ENCODE data around the gene CLCN6.
"Not testable (repeated sequence)": the region's sequence is repeated elsewhere in the genome, so short reads cannot be mapped to it uniquely, and the experiment has no call there.

Gene CLCN6

DNA sequence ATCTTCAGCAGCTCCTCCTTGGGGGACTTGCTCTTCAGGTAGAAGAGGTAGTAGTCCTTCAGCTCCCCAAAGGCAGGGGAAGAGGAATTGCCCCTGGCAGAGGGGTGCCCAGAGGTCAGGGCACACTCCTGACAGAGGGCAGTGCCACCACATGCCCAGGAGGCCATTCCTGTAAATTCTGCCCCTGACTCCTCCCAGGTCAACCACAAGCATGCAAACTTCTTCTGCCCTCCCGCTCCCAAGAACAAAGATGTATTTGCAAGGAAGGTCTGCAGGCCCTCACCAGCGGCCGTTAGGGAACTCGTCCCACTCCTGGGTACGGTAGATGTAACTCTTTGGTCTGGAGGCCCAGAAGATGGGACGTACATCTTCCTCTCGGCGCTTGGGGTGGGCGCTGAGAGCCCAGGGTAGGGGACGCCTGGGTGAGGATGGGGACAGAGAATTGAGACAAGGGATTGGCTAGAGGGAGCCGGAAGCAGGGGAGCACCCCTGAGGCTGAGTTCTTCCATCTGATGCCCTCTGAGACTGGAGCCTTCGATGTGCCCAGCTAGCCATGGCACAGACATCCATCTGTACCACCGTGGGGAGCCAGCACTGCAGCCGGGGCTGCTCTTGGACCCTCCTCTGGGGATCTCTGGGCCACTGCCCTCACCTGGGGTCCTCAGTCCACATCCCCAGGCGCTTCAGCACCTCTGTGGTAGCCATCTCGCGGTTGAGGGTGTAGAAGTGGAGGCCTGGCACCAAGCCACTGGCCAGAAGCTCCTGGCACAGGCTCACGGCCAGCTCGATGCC is 11.3 kb upstream of the CLCN6 start:
- no peak for DNase-seq (ENCODE audit: low read depth in 2 of 3, low spot score in 2 of 3)

DNA sequence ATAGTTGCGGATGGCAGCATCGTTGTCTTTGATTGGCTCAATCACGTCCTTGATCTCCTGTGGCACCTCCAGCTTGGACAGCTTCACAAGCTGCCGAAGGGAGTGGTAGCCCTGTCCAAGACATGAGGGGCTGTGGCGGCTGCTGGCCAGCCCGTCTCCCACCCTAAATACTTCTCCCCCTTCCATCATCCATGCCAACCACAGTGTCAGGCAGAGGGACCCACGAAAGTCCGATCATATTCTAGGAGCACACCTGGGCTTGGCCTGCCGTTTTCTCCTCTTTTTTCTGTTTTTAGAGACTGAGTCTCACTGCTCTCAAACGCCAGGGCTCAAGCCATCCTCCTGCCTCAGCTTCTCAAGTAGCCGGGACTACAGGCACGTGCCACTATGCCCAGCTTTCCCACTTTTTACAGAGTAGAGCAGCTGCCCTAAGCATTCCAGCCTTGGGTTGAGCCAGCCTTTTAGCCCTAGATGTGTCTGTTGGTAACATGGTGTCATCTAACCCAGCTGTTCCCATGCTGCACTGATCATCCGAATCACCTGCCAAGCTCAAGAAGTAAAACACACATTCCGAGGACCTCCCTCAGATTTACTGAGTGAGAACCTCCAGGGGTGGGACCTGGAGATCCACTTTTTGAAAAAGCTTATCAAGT is 10.6 kb upstream of the CLCN6 start:
- DNase-seq (ENCODE audit: low read depth in 2 of 3, low spot score in 2 of 3), result no peak

DNA sequence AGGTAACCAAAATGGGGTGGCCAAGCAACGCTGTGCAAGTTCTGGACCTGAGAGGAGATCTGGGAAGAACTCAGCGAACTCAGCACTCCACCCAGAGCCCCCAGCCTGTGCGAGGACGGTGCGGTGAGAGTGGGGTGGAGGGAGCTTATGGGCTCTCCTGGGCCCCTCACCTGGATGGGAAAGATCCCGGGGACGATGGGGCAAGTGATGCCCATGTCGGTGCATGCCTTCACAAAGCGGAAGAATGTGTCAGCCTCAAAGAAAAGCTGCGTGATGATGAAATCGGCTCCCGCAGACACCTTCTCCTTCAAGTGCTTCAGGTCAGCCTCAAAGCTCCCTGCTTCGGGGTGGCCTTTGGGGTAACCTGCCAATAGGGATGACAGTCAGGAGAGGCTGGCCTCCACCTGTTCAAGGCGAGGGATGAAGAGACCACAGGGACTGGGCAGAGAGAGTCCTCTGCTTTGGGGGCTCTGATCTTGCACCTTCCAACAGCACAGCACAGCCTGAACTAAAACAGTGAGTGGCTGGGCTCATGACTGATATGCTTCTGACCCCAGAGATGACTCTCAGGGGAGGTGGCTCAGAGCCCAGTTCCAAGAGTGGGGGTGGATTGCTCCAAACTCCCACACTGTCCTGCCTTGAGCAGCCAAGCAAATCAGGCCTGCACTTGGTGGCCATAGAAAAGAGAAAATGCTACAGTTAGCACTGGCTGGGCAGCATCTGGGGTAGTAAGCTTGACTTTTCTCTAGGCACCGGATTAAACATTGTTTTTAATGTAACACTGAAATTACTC is 9.8 kb upstream of the CLCN6 start:
- no peak for DNase-seq (ENCODE audit: low read depth in 2 of 3, low spot score in 2 of 3)

DNA sequence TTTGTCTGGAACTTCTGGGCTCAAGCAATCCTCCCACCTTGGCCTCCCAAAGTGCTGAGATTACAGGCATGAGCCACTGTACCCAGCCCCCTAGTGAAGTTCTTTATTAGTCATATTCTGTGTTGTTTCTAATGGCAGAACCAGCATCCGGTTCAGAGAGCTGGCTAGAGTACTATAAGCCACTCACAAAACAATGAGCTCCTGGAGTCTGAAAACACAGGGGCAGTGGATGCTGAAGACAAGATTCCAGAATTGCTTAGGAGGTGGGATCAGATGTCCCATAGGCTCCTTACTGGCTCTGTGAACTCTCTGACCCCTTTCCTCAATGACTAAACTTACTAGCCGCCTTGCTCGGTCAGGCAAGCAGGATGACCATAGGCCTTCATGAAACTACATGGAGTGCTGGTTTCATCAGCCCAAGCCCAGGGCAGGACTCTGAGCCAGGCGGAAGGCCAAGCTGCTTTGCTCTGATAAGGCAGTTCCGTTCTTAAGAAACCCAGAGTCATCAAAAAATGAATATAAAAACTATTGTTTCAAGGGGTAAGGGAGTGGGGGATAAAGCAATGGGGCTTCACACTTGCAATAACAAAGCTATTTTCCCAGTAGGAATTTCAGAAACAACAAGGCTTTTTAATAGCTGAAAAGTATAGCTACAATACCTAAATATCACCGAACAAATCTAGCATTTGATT is 8.3 kb upstream of the CLCN6 start:
- no peak for DNase-seq (ENCODE audit: low read depth in 2 of 3, low spot score in 2 of 3)

DNA sequence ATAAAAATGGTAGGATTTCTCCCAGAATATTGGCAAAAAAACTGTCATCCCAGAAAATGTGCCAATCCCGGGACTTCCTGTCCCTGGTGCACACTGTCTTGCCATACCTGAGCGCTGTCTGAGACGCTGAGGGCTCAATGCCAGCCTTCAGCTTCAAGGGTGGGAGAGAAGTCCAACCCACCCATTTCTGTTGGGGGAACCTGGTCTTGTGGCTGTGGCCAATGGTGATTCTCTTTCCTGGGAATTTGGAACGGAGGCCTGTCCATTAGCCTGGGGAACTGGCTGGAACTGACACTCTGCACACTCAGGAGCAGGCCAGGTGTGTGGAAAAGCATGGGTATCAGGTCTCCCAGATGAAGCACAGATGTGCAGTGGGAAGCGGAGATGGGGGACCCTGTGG is 6.9 kb upstream of the CLCN6 start:
- DNase-seq (ENCODE audit: low read depth in 2 of 3, low spot score in 2 of 3), result no peak

DNA sequence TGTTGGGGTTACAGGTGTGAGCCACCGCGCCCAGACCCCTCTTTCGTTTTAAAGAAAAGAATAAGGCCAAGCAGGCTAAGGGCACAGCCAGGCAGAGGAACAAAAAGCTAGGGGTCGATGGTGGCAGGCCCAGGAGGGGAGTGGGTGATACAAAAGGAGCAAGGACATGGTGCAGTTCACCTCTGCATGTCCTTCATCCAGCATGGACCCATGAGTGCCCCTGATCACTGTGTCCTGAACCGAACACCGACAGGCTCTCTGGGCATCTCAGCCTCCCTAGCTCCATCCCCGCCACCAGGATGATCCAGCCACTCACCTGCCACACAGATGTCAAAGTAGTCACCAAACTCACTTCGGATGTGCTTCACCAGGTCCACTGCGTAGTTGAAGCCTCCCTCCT is 6.1 kb upstream of the CLCN6 start:
- DNase-seq (ENCODE audit: low read depth in 2 of 3, low spot score in 2 of 3), result no peak

DNA sequence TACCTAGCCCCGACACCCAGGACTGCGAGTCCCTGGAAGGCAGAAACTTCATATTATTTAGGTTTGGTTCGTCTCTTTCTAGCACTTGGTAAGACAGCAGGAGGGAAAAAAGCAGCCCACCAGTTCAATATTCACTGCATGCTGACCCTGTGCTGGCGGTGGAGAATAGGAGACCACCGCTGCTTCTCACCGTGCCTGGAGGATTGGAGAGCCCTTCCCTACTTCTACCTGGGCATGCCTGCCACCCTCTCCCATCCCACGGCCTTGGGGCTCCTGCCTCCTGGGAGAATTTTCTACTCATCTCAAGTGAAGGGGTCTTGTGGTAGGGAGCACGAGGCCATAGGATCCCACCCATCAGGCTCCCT is 5.6 kb upstream of the CLCN6 start:
- DNase-seq (ENCODE audit: low read depth in 2 of 3, low spot score in 2 of 3), result no peak

DNA sequence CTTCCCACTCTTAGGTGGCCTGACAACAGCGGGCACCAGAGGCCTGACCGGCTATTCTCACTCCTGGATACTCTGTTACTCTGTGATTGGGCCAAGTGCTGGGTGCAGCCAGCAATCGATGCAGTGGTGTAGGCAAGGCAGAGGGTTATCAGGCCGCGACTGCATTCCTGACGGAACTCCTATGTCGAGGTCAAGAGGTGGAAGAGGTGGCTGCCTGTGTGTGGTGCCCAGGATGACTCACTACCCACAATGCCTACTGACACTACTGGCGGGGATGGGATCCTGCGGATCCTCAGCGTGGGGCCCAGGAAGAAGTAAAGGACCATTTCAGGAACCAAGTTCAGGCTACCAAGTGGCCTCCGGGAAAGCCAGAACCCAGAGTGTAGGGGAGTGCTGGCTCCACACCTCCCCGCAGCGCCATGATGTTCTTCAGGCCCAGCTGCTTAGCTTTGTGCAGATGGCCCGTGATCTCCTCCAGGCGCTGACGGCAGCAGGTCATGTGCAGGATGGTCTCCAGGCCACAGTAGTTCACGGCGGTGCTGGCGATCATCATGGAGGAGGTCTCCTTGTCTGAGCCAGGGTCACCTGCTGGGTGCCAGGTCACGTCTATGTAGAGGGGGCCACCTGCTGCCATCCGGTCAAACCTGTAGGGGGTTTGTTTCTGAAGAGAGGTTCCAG is 5.1 kb upstream of the CLCN6 start:
- DNase-seq (ENCODE audit: low read depth in 2 of 3, low spot score in 2 of 3), result no peak

DNA sequence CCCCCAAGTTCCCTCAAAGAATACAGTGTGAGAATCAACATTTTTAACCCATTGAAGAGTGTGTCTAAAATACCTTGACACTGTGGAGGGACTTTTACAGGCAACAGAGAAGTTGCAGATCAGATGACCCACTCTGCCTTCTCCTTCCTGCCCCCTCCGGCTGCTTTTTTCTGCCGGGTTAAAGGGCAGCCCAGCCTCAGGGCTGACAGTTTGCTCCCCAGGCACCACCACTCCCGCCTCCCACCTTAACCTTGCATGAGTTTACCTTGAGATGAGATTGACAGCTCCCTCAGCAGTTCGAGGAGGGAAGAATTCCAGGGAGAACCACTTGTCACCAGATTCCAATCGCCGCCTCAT is 3.4 kb upstream of the CLCN6 start:
- DNase-seq (ENCODE audit: low read depth in 2 of 3, low spot score in 2 of 3), result no peak

DNA sequence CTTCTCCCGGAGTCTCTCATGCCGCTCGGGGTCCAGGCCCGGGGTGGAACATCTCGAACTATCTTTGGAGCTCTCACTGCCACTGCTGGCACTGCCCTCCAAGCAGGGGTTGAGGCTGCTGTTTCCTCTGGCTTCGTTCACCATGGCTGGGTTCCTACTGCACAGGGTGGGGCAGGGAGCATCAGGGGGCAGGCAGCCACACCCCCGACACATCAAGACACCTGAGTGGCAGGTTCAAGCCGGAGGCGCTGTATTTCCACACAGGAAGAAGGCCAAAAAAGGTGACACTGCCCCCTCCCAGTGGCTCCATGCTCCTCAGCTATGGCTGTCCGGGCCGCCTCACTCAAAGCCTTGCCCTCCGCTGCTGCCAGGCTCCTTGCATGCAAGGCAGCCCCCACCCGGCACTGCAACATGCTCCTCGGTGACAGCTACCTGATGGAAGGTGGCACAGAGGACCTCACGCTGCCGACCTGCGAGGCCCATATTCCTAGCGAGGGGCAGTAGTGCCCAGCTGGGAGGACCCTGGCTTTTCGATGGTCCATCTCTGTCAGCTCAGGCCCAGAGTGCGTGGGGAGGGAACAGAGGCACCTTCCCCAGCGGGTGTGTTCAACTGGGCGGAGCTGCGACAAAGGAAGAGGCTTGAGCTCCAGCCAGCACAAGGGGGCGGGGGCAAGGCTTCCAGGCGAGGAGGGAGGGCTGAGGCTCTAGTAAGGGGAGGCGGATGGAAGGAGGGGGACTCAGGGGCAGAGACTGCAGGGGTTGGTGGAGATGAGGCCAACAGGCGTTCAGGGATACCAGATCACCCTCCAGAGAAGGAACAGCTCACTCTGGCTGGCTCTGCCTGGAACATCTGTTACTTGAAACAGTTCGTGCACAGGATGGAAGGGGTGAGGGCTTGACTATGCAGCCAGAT is 2.8 kb upstream of the CLCN6 start:
- DNase-seq (ENCODE audit: low read depth in 2 of 3, low spot score in 2 of 3), result peak; percentile 33 to 51 (median 39)

DNA sequence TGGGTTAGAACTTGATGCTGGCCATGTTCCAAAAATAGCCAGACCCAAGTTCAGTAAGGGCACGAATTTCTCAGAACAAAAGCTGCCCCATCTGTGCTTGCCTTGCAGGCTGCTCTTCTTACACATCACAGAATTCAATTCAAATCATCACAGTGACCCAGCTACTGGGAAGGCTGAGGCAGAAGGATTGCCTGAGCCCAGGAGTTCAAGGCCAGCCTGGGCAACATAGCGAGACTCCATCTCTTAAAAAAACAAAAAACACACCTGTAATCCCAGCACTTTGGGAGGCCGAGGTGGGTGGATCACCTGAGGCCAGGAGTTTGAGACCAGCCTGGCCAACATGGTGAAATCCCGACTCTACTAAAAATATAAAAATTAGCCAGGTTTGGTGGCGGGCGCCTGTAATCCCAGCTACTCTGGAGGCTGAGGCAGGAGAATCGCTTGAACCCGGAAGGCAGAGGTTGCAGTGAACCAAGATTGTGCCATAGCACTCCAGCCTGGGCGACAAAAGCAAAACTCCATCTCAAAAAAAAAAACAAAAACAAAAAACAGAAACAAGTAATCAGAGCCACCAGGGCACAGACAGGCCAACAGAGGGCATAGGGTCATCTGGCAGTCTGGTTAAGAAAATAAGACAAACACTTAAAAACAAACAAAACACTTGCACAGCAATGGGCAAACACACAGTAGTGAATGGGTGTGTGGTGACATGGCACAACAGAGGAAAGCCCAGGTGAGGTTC is 1.9 kb upstream of the CLCN6 start:
- DNase-seq (ENCODE audit: low read depth in 2 of 3, low spot score in 2 of 3), result not testable (repeated sequence)

DNA sequence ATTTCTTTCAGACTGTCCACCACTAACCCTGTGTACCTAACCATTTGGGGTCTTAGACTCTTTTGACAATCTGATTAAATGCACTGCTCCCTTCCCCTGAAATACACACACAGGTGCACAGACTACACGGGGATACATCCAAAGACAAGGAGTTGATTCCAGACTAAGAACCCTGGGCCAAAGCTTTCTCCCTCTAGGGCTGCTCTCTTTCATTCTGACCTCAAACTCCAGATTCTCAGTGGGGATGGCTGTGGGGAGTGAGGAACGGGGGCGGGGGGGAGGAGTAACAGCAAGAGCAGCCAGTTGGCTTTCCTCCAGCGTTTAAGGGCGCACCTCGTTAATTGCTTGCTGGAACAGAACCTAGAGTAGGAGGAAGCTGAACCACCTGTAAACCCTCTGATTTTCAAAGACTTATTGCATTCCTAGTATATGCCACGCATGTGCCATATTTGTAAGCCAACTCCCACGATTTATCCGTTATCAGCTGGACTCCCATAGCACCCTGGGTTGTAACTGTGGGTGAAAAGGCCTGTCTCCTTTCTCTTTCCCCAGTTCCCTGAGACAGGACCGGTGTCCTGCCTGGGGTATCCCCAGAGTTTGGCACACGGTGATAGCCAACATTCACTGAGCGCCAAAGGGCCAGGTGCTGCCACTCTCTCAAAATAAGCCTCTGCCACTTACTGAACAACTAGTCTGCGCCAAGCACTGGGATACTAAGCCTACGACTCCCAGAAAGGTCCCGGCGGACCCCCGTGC is 1.1 kb upstream of the CLCN6 start:
- DNase-seq (ENCODE audit: low read depth in 2 of 3, low spot score in 2 of 3), result no peak

DNA sequence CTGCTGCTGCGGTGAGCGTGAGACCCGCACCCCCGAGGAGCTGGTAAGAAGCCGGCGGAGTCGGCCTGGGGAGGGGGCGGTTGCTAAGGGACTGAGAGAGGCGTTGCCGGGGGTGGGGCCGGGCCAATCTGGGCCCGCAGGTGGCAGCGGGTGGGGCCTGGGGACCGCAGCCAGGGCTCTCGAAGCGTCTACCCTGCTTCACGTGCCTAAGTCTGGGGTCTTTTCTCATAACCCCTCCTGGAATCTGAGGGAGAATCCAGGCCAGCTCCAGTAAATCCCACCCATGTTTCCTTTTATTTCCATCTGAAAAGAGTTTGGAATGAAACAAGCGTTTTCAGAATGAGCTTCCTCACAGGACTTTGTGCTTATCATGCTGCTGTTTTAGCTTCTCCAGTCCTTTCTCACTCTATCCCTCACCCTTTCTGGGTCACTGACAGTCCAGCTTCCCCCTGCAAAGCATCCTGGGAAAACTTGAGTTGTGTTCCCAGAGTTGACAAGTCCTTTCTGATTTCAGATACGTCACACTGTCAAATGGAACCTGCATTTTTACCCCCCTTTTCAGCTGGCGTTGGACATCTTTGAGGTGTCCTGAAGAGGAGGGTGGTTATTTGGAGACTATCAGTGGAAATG is 431 bp downstream of the CLCN6 start:
- no peak for DNase-seq (ENCODE audit: low read depth in 2 of 3, low spot score in 2 of 3)

DNA sequence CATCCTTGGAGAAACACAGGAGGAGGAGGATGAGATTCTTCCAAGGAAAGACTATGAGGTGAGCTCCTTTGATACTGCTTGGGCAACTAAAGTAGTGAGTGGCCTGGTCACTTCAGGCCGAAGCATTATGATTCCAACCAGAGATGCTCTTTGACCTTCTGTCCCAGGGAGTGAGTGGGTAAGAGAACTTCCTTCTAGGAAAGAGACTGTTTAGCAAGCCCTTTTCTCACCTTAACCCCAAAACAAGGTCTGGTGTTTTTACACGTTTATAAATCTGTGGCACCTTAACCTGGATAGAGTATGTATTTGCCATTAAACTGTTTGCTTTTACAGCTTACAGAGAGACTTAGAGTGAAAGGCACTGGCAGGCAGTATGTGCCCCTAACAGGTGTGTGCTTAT is 1.1 kb downstream of the CLCN6 start:
- no peak for DNase-seq (ENCODE audit: low read depth in 2 of 3, low spot score in 2 of 3)

DNA sequence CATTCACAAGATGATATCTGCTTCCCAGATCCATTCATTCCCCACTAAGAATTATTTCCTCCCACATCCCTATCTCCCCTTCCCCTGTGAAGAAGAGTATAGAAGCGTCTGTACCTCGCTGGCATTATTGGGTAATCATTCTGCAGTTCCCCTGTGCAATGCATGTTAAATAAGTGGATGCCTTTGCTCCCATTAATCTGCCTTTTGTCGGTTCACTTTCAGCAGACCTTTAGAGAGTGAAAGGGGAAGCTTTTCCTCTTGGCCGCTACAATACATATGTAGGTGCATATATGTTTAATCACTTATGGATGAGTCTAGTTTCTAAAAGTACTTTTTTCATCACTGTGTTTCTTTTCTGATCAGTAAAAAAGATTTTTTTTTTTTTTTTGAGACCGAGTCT is 7.0 kb downstream of the CLCN6 start:
- DNase-seq (ENCODE audit: low read depth in 2 of 3, low spot score in 2 of 3), result no peak

DNA sequence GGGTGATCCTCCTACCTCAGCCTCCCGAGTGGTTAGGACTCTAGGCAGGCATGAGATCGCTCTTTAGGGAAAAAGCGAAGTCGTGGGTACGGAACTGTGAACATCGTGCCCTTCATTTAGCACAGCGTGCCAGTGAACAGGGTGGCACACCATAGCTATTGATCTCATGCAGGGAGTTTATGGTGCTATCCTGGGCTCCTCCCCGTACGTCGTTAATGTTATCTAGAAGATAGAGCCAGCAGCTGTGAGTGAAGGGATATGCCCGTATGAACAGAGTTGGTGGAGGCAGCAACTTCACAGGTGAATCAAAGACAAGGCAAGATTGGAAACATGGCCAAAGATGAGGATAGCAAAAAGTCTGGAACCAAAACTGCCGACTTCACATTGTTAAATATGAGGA is 11.2 kb downstream of the CLCN6 start:
- DNase-seq (ENCODE audit: low read depth in 2 of 3, low spot score in 2 of 3), result no peak

DNA sequence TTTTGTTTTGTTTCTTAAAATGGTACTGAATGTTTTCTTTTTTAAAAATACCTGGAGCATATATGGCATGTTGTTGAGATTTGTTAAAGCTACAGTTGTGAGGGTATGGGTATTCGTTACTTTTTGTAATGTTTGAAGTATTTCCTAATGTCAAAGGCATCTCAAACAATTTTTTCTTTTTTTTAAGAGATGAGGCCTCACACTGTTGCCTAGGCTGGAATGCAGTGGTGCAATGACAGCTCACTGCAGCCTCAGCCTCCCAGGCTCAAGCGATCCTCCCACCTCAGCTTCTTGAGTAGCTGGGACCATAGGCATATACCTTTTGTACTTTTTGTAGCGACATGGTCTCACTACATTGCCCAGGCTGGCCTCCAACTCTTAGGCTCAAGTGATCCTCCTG is 16.1 kb downstream of the CLCN6 start:
- no peak for DNase-seq (ENCODE audit: low read depth in 2 of 3, low spot score in 2 of 3)

All from activated CD8-positive, alpha-beta memory T cell treated with anti-CD3 and anti-CD28 coated beads for 48 hours (primary cell).